ENCODE measurements around the gene CFAP68.
"Not testable (repeated sequence)": the region's sequence is repeated elsewhere in the genome, so short reads cannot be mapped to it uniquely, and the experiment has no call there.

Gene CFAP68

DNA sequence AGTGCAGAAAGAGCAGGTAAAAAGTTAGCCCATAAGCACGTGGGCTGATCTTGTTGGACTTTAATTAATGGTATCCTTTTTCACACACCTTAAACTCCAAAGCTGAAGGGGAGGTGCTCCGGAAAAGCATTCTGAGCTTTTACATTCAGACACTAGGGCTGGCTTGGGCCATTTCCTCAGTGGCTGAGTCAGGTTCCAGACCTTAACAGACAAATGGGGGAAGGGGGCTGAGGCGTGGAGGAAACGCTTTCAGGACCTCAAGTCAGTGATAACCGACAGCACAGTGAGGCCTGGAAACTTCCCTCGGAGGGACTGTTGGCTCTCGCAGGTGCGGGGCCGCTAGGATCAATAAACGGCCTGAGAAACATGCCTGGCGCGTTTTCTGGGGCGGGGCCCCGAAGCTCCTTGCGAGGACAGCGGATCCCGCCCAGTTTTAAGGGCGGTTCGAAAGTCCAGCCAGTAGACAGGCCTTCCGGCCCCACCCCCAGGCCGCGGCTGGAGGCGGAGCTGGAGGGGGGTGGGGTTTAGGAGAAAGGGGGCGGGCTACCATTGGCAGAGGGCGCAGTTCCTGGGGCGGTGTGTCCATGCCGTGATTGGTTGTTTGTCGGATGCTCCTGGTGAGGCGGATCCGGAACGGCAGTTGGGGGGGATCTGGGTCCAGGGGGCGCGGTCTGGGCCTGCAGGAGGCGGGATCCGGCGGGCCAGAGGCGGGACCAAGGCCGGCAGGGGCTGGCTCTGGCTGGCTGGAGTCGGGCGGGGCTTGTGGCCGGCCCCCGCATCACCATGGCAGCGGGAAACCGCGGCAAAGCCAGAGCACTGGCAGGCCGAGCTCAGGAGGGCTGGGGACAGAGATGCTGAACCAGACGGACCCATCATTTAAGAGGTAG is 47.4 kb downstream of the CFAP68 start:
- Histone ChIP-seq H2BK120ac (ENCODE audit: insufficient read depth, low read length, poor library complexity) (peak overlapping the region; percentile 40), H4K8ac (ENCODE audit: low read depth, low read length) (peak overlapping the region; percentile 85), H3K36me3 (ENCODE audit: control insufficient read depth in 1 of 2, insufficient read depth in 2 of 2, low read length in 2 of 2) (no peaks in the 10 kb centered on the region), H2BK12ac (ENCODE audit: low read length) (no peak overlapping the region), H3K4me2 (ENCODE audit: low read length) (peak overlapping the region; percentile 68), H4K12ac (ENCODE audit: low read depth, low read length) (peak overlapping the region; percentile 47), H3K4me1 (ENCODE audit: control insufficient read depth in 1 of 2, insufficient read depth in 2 of 2, low read length in 2 of 2) (peaks cover 18 to 23% of the 10 kb centered on the region in 2 experiments), H3K9me3 (ENCODE audit: insufficient read depth, low read depth, low read length) (peaks cover 4% of the 10 kb centered on the region), H3K79me1 (ENCODE audit: low read length) (peaks cover 8% of the 10 kb centered on the region), H3K4ac (ENCODE audit: low read depth, low read length) (no peak overlapping the region), H3K14ac (ENCODE audit: low read length) (peak overlapping the region; percentile 82), H3K27ac (ENCODE audit: low read depth, low read length) (peak overlapping the region; percentile 82), H3K27me3 (ENCODE audit: insufficient read depth, low read length) (no peaks in the 10 kb centered on the region), H4K91ac (ENCODE audit: low read depth, low read length) (peak overlapping the region; percentile 73), H3K4me3 (ENCODE audit: low read depth, low read length) (peak overlapping the region; percentile 63), H2AK5ac (ENCODE audit: low read length) (no peak overlapping the region), H2BK5ac (ENCODE audit: low read depth, low read length, poor library complexity) (peak overlapping the region; percentile 29), H2AFZ (ENCODE audit: insufficient read depth, low read length, poor library complexity) (peak overlapping the region; percentile 53), H3K23ac (ENCODE audit: low read length) (no peak overlapping the region), H3K79me2 (ENCODE audit: control insufficient read depth, insufficient read depth, low read length, poor library complexity) (no peaks in the 10 kb centered on the region), H3K18ac (ENCODE audit: low read length) (peak overlapping the region; percentile 72), H3K9ac (ENCODE audit: low read length) (peak overlapping the region; percentile 62)
- DNase-seq = peak; percentile 96 to 98
- WGBS (ENCODE audit: extremely low coverage, insufficient coverage, insufficient read length) = no CpG with 5 or more reads among the region's 47 CpGs

GRCh38 chr11:111930472-111930871 is 51.1 kb downstream of the CFAP68 start:
- no CpG with 5 or more reads among the region's 4 CpGs for WGBS (ENCODE audit: extremely low coverage, insufficient coverage, insufficient read length)
- H3K27me3 ChIP-seq (ENCODE audit: insufficient read depth, low read length) = no peaks in the 10 kb centered on the region
- peaks cover 3% of the 10 kb centered on the region for H3K79me1 ChIP-seq (ENCODE audit: low read length)
- no peak overlapping the region for H2BK12ac ChIP-seq (ENCODE audit: low read length)
- no peak overlapping the region for H4K12ac ChIP-seq (ENCODE audit: low read depth, low read length)
- no peaks in the 10 kb centered on the region for H3K36me3 ChIP-seq (ENCODE audit: control insufficient read depth in 1 of 2, insufficient read depth in 2 of 2, low read length in 2 of 2)
- no peaks in the 10 kb centered on the region for H3K79me2 ChIP-seq (ENCODE audit: control insufficient read depth, insufficient read depth, low read length, poor library complexity)
- H3K4me2 ChIP-seq (ENCODE audit: low read length) = no peak overlapping the region
- no peak overlapping the region for H2AFZ ChIP-seq (ENCODE audit: insufficient read depth, low read length, poor library complexity)
- no peak overlapping the region for H3K23ac ChIP-seq (ENCODE audit: low read length)
- no peak overlapping the region for H3K18ac ChIP-seq (ENCODE audit: low read length)
- no peak overlapping the region for H3K27ac ChIP-seq (ENCODE audit: low read depth, low read length)
- H3K4ac ChIP-seq (ENCODE audit: low read depth, low read length) = no peak overlapping the region
- H3K9ac ChIP-seq (ENCODE audit: low read length) = no peak overlapping the region
- H2BK120ac ChIP-seq (ENCODE audit: insufficient read depth, low read length, poor library complexity) = no peak overlapping the region
- no peak for DNase-seq
- H2BK5ac ChIP-seq (ENCODE audit: low read depth, low read length, poor library complexity) = no peak overlapping the region
- H3K4me1 ChIP-seq (ENCODE audit: control insufficient read depth in 1 of 2, insufficient read depth in 2 of 2, low read length in 2 of 2) = peaks cover 12 to 16% of the 10 kb centered on the region in 2 experiments
- H4K8ac ChIP-seq (ENCODE audit: low read depth, low read length) = no peak overlapping the region
- no peak overlapping the region for H4K91ac ChIP-seq (ENCODE audit: low read depth, low read length)
- H3K4me3 ChIP-seq (ENCODE audit: low read depth, low read length) = no peak overlapping the region
- H3K9me3 ChIP-seq (ENCODE audit: insufficient read depth, low read depth, low read length) = peaks cover 4% of the 10 kb centered on the region
- no peak overlapping the region for H3K14ac ChIP-seq (ENCODE audit: low read length)
- no peak overlapping the region for H2AK5ac ChIP-seq (ENCODE audit: low read length)

- Histone ChIP-seq H3K9me3 (ENCODE audit: insufficient read depth, low read depth, low read length) (peaks cover 2% of the 10 kb centered on the region), H3K18ac (ENCODE audit: low read length) (no peak overlapping the region), H3K27me3 (ENCODE audit: insufficient read depth, low read length) (no peaks in the 10 kb centered on the region), H3K4me2 (ENCODE audit: low read length) (no peak overlapping the region), H4K8ac (ENCODE audit: low read depth, low read length) (no peak overlapping the region), H2BK120ac (ENCODE audit: insufficient read depth, low read length, poor library complexity) (no peak overlapping the region), H3K27ac (ENCODE audit: low read depth, low read length) (no peak overlapping the region), H4K91ac (ENCODE audit: low read depth, low read length) (no peak overlapping the region), H3K9ac (ENCODE audit: low read length) (no peak overlapping the region), H2BK12ac (ENCODE audit: low read length) (no peak overlapping the region), H3K4me3 (ENCODE audit: low read depth, low read length) (no peak overlapping the region), H2AK5ac (ENCODE audit: low read length) (no peak overlapping the region), H2AFZ (ENCODE audit: insufficient read depth, low read length, poor library complexity) (no peak overlapping the region), H2BK5ac (ENCODE audit: low read depth, low read length, poor library complexity) (no peak overlapping the region), H3K4ac (ENCODE audit: low read depth, low read length) (no peak overlapping the region), H3K4me1 (ENCODE audit: control insufficient read depth in 1 of 2, insufficient read depth in 2 of 2, low read length in 2 of 2) (peaks cover 9% of the 10 kb centered on the region in 2 experiments), H3K36me3 (ENCODE audit: control insufficient read depth in 1 of 2, insufficient read depth in 2 of 2, low read length in 2 of 2) (no peaks in the 10 kb centered on the region), H3K79me1 (ENCODE audit: low read length) (peaks cover 2% of the 10 kb centered on the region), H4K12ac (ENCODE audit: low read depth, low read length) (no peak overlapping the region), H3K79me2 (ENCODE audit: control insufficient read depth, insufficient read depth, low read length, poor library complexity) (peaks cover 2% of the 10 kb centered on the region), H3K14ac (ENCODE audit: low read length) (no peak overlapping the region), H3K23ac (ENCODE audit: low read length) (no peak overlapping the region)
- no CpG with 5 or more reads among the region's 2 CpGs for WGBS (ENCODE audit: extremely low coverage, insufficient coverage, insufficient read length)
- DNase-seq = no peak
Measured at GRCh38 chr11:111932611-111932950, 53.2 kb downstream of the CFAP68 start.

GRCh38 chr11:111933176-111933575 is 53.8 kb downstream of the CFAP68 start:
- not testable (repeated sequence) for H4K8ac ChIP-seq (ENCODE audit: low read depth, low read length); H3K14ac ChIP-seq (ENCODE audit: low read length); H4K12ac ChIP-seq (ENCODE audit: low read depth, low read length); H3K79me1 ChIP-seq (ENCODE audit: low read length); H2BK12ac ChIP-seq (ENCODE audit: low read length); H4K91ac ChIP-seq (ENCODE audit: low read depth, low read length); H3K27me3 ChIP-seq (ENCODE audit: insufficient read depth, low read length); H3K4me2 ChIP-seq (ENCODE audit: low read length); H3K9ac ChIP-seq (ENCODE audit: low read length); H3K4me3 ChIP-seq (ENCODE audit: low read depth, low read length); H3K18ac ChIP-seq (ENCODE audit: low read length); H3K9me3 ChIP-seq (ENCODE audit: insufficient read depth, low read depth, low read length); H3K4ac ChIP-seq (ENCODE audit: low read depth, low read length); H3K36me3 ChIP-seq (ENCODE audit: control insufficient read depth in 1 of 2, insufficient read depth in 2 of 2, low read length in 2 of 2); DNase-seq; H2AK5ac ChIP-seq (ENCODE audit: low read length); H3K4me1 ChIP-seq (ENCODE audit: control insufficient read depth in 1 of 2, insufficient read depth in 2 of 2, low read length in 2 of 2); H3K23ac ChIP-seq (ENCODE audit: low read length); H2BK5ac ChIP-seq (ENCODE audit: low read depth, low read length, poor library complexity); H2BK120ac ChIP-seq (ENCODE audit: insufficient read depth, low read length, poor library complexity); H3K79me2 ChIP-seq (ENCODE audit: control insufficient read depth, insufficient read depth, low read length, poor library complexity); H2AFZ ChIP-seq (ENCODE audit: insufficient read depth, low read length, poor library complexity); H3K27ac ChIP-seq (ENCODE audit: low read depth, low read length)
- WGBS (ENCODE audit: extremely low coverage, insufficient coverage, insufficient read length) = no CpG with 5 or more reads among the region's 14 CpGs

Data from trophoblast cell (in vitro differentiated cells and primary cell).